Measurements from ENCODE around the gene RASL11B.

RASL11B gene

DNA sequence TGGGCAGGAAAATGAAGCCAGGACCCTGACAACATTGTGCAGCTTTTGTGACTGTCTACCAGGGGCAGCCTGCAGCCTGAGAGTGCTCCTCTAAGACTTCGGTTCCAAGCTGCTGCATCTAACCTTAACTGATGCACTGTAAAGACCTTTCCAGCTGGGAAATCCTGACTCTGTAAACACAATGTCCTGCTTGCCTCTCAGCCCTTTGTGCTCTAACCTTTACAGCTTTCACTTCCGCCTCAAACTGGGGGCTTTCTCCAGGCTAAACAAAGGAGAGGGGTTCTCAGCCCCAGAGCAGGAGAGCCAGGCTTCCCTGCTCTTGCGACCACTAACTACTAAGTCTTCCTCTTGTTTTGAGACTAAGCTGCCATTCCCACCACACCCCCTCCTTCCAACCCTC, 19.3 kb upstream of the RASL11B start:
- DNase-seq = no peak

DNA sequence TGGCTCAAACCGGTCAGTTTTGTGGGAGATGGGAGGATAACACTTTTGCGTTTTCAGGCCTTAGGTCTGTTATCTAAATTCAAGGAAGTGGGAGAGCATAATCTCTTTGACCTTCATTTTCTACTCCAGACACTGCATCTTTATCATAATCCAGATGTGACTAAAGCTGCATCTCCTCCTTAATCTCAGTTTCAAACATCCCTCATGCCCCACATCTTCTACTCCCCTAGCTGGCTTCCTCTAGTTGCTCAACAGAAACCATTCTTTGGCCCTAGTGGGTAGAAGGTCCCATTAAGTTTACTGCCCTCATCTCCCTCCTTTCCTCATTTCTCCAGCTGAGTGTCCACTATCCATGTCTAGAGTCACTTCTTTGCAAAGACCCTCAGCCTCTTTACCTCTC, 18.8 kb upstream of the RASL11B start:
- DNase-seq = no peak

DNA sequence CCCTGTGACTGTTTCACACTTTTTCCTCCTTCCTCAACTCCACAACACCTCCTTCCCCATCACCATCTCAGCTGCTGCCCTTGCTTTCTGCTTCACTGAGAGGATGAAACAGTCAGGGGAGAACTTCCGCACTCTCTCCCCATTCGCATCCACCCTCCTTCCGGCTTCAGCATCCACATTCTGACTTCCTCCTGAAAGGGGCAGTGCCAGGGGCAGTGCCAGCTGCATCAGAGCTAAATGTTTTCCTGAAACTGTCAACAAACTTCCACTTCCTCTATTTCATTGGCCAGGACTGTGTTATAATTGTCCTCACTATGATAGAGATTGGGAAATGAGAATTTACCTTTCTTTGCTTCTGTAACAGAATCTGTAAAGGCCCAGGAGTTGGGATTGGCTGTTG, 18.2 kb upstream of the RASL11B start:
- DNase-seq = peak in 22 of 58 donors; percentile 5 to 53 (median 20)

DNA sequence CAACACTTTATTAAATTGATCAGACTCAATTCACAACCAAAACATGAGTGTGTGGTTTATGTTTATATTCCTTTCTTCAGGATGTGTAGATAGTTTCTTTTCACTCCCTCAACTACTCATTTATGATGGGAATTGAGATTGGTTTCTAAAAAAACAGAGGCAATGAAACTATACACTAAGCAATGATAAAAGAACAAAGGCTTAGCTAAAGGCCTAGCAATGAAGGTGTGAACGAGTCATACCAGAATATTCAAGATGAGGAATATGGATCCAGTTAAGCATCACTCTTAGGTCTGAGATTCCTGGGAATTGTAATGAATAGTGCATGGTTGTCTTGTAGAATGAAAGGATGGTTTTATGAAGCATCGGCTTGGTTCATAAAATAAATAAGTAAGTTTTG, 17.5 kb upstream of the RASL11B start:
- DNase-seq = no peak

DNA sequence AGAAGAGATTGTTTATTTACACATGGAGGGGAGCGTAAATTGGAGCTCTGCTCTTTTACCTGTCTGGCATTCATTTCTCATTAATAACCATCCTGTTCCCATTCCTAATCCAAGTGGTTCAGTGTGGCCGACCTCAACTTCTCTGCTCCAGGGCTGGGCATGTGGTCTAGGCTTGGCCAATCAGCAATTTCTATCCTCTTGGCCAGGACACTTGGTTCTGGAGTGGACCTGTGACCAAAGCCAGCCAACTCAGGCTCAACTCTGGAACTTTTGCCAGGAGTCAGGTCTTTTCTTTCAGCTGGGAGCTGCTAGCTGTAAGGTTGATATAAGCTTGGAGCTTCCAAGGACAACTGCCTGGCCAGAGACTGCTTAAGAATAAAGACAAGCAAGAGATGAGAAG, 15.6 kb upstream of the RASL11B start:
- DNase-seq = peak in 1 of 58 donors; percentile 7

DNA sequence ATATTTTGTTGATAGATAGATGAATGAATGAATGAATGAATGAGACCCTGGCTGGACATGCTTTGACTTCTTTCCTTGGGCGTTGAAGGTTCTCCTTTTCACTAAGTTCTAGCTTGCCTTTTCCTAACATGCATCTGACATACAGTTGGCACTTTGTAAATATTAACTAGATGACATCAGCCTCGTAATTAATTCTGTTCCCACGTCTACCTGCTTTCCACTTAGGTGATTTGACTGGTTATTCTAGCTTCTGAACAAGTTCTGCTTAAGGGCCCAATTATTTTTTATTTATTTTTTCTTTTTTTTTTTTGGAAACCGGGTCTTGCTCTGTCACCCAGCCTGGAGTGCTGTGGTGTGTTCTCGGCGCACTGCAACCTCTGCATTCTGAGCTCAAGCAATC, 13.9 kb upstream of the RASL11B start:
- DNase-seq = no peak

DNA sequence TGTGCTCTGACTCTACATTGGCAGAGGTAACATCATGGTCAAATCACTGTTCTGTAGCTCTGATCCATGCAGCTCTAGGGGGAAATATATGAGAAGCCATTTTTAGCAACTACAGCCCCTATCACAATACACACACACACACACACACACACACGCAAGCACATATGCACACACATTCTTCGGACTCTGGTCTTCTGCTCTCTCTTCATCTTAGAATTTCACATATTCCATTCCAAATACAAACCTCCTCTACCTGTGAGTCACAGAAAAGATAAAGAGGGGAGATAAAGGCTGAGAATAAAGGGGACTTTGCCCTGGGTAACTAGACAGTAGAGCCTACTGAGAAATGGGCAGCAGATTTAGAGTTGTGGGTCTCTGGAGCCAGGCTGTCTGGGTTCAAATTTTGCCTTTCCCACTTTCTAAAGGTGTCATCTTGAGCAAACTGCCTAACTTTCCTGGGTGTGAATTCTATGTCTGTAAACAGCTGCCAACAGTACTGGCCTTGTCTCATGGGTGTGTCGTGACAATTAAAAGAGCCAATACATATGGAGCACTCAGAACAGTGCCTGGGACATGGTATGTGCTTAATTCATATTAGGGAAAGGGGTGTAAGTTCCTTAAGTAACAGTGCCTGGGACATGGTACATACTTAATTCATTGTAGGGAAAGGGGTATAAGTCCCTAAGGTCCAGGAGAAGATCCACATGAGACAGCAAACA, 11.6 kb upstream of the RASL11B start:
- DNase-seq = no peak

DNA sequence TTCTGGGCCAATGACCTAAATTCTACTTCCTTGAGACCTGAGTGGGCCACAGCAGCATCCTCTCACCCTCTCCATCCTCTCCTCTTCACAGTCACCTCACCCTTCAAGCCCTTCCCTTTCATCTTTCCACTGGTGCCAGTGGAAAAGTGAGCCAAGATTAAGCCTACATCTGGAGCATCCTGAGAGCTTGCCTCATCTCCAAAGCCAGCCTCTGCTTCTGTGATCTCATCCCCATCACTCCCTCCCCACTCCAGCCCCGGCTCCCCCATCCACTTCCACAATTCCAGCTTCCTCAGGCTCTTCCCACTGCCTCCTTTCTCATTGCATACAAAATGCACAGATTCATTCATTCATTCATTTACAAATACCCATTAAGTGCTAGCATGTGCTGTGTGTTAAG, 10.1 kb upstream of the RASL11B start:
- no peak for DNase-seq

DNA sequence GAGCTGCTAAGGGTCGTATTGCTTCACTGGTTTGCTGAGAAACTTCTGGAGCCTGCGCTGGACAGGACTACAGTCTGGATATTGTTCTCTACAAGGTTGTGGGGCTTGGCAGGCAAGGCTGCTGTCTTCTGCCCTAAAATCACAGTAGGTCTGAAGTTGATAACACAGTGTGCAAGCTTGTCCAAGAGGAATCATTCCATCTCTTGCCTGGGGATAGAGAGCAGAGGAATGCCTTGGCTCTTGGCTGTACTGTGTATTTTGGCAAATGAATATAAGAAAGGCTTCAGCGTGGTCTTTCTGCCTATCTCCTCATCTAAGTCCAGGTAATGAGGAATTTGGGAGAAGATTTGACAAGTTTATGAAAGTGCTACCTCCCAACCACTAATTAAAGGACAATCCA, 9.4 kb upstream of the RASL11B start:
- no peak for DNase-seq

DNA sequence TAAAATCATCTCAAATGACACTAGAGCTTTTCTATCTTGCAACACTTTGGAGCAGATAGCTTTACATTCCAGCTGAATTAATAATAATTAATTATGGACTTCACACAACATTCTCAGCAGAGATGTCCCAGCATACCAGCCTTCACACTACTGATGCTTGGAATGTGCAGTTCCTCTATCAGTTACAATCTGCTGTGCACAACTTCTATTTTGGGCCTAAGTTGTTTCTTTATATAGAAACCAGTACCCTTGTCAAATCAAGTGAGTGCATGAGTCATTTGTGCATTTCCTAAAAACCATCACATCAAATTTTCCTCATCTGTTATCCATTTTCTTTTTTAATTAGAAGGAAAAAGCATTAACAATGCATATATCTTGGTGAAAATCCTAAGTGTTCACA, 8.8 kb upstream of the RASL11B start:
- peak in 2 of 58 donors; percentile 29 to 40 for DNase-seq

DNA sequence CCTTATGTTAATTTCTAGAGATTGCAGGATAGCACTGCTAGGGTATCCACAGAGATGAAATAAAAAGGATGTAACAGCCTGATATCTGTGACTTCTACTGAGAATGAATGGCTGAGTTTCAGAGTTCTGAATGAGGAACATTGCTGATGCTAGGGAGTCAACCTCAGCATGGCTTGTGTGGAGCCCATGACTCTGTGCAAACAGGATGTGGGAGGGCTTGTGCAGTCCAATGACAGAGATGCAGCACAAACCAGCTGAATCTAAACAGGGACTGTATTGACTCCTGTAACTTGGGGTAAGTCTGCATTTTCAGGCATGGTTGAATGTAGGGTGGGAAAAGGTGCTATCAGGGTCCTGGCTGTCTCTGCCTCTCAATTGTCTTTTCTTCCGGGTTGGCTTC, 5.3 kb upstream of the RASL11B start:
- DNase-seq = no peak

DNA sequence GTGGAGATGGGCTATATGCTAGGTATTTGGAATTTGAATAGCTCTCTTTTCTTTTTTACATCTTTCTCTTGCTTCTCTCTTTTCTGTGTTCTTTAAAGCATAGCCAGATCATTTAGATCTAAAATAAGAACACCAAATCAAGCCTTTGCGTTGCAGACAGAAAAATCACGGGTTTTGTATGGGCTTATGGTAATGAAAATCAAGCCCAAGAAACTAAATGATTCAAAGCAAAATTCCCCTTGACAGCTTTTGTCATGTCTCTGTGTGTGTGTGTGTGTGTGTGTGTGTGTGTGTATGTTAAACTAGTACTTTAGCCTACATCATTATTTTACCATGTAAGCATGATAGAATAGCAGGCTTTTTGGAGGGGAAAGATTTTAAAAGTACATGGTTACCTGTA, 1.8 kb upstream of the RASL11B start:
- DNase-seq = no peak

DNA sequence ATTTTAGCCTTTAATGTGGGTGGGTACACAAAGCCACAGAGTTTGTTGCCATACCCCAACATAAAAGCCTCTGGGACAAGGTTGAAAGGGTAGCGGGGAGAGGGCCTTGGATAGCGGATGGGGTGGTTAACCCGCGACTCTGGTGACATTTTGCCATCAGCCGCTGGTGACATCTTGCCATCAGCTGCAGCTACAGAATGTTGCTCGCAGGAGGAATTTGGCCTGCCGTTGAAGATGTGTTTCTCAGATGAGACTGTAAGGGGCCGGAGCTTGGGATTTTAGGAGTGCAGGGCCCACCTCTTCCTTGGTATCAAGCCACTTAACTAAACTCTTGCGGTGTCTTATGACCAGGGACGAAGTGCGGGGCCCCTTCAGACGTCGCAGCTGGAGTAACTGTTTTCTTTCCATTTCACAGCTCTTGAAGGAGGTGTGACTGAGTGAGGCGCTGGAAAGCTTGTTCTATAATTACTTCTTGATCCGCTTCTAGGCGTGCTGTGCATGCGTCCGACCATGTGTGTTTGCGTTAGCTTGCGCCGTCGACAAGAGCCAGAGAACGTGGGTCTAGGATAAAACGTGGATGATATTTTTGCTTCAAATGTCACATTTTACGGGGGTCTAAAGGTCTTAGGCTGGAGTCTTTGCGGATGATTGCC, 820 bp upstream of the RASL11B start:
- peak in 8 of 58 donors; percentile 13 to 58 (median 37) for DNase-seq

DNA sequence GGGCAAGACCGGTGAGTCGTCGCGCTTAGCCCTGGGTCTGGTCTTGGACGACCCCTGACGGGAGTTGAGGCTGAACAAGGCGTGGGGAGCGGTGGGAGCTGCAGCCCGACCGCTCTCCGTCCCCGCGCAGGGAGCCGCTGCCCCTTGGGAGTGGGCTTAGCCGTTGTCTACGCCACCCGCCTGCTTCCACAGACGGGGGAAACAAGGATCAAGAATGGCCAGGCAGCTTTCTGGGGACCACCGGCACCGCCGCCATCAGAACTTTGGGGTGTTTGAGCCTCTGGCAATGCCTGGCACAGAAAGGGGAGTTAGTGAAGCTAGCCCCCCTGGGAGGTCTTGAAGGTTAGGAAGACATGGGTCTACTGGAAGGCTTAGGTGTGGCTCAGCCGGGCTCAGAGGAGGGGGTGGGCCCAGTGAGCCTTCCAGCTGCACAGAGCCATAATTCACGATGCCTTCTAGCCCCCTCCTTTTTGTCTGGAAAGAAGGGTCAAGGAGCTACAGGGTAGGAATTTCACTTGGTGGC, 583 bp downstream of the RASL11B start:
- no peak for DNase-seq

DNA sequence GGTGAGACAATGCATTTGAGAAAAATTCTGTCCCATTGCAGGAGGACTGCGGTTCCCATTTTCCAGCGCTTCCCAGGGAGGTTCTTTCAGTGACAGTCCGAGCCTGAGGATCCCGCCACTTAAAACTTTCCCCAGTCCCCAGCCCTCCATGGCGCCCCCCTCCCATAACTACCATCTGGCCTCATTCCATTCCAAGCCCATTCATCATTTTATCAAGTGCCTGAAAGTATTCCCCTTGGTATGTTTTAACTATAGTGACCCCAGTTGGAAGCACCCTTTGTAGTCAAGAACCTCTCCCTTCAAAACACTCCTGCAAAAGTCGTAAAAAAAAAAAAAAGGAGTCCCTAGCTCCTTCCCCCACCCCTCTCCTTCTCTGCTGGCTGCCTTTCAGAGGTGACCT, 1.2 kb downstream of the RASL11B start:
- DNase-seq = no peak

DNA sequence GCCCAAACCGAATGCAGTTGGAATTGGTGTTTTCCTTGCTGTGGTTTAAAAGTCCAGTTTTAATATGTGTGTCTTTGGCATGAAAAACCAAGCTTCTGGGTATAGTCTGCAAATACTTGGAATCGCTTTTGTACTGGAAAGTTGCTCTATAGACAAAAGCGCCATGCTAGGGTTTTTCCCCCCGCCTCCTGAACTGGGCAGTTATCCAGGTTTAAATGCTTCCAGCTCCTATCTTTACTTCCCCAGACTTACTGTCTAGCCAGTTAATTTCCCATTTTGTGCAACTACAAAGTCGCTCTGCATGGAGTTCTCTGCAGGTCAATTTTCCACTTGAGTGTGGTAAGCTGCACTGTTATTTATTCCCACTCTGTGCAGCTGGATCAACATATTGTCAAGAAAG, 2.7 kb downstream of the RASL11B start:
- DNase-seq = no peak

DNA sequence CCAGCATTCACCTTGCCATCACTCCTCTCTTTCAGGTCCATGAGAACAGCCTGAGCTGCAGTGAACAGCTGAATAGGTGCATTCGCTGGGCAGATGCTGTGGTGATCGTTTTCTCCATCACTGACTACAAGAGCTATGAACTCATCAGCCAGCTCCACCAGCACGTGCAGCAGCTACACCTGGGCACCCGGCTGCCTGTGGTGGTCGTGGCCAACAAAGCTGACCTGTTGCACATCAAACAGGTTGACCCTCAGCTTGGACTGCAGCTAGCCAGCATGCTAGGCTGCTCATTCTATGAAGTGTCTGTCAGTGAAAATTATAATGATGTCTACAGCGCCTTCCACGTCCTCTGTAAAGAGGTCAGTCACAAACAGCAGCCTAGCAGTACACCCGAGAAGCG, 3.2 kb downstream of the RASL11B start:
- no peak for DNase-seq

DNA sequence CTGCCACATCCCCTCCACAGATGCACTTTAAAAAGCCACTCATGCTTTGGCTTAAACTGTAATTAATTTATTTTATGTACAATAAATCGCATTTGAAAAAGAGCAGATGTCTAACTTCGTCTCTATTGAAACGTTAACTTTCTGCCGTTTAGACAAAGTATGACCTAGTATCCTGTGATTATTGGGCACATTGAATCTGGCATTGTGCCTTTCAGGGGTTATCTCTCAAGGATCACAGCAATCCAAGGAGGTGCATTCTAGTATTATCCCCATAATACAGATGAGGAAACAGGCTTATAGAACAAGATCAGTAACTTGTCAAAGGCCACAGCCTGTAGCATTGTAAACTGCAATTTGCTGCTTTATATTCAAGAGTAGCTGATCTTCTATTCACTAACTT, 4.6 kb downstream of the RASL11B start:
- DNase-seq = no peak

DNA sequence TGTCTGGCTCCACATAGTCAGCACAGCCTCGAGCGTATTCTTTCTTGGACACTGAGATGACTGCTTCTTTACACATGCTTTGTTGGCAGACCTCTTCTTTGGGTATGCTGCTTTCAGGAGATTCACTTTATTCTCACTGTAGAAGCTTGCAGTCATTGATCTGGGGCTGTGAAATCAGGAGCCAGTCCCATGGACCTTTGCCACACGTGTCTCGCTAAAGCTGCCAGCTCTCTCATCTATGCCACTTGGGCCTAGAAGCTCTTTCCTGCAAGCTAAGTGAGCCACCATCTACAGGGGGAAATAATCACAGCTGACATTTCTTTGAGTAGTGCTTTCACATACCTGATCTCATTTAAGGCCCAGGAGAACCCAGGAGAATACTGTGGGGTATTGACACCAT, 5.0 kb downstream of the RASL11B start:
- no peak for DNase-seq

DNA sequence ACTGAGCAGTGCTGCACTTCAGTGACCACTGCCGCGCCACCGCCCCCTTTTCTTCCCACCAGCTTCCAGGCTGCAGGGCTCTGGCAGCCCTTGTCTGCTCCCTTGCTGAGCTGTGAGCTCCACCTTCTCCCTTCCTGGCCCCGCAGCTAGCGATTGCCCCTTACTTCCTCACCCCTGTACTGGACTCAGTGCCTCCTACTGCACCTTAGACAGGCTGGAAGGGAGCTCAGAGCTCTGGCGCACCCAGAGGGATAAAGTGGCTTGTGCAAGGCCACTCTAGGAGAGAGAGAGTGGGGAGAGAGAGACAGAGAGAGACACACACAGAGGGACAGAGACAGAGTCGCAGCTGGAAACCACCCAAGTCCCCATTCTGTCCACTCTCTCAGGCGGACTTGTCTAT, 6.0 kb downstream of the RASL11B start:
- DNase-seq = peak in 31 of 58 donors; percentile 4 to 55 (median 18)

DNA sequence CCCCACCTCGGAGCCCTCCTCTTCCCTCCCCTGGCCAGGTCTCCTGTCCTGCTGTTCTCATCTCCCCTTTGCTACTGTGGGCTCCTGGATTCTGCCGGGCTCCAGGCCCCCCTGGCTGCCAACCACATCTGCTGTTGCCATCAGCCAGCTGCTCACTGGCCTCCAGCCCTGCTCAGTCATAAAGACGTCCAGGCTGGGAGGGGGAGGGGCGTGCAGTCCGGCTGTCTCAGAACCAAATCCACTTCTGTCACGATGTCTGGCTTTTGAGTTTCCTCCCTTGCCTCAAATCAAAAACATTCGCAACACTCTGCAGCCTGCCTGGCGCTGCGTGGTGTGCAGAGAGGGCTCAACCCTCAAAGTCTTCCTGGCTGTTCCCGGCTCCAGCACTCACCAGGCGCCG, 7.1 kb downstream of the RASL11B start:
- DNase-seq = peak in 48 of 58 donors; percentile 10 to 77 (median 46)

DNA sequence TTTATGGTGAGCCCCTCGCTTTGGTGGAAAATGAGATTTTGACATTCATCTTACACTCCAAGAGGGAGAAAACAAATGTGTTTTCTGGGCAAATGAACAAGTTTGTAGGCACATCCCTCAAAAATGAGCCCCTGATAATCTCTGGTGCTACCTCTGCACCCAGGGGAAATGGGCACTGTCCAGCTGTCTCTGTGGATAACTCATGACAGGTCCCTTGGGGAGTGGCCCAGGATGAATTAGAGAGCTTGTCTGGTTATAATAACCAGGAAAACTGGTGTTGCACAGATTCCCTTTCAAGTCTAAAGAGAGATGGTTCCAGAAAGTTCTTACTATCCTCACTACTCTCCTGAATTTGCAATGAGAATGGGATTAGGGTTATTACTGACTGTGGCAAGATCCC, 7.5 kb downstream of the RASL11B start:
- DNase-seq = no peak

DNA sequence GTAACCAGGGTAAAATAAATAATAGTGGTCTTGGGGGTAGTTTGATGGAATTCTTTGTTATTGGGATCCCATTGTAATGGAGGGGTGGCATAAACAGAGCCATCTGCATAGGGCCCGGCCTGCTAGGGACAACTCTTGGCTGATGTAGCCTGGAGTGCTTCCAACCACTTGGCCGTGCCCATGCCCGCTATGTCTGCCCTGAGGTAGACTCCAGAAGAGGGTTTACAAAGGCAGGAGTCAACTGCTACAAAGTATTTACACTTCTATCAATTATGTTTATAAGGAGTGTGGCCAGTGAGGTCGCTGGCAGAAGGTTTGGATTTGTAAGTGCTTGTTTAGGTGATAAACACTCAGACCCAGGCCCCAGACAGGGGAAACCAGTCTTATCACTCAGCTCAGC, 8.1 kb downstream of the RASL11B start:
- DNase-seq = peak in 1 of 58 donors; percentile 40

All from anterior cingulate cortex (tissue), 58 donors.